Measurements from ENCODE around the gene SH3RF3.

DNA sequence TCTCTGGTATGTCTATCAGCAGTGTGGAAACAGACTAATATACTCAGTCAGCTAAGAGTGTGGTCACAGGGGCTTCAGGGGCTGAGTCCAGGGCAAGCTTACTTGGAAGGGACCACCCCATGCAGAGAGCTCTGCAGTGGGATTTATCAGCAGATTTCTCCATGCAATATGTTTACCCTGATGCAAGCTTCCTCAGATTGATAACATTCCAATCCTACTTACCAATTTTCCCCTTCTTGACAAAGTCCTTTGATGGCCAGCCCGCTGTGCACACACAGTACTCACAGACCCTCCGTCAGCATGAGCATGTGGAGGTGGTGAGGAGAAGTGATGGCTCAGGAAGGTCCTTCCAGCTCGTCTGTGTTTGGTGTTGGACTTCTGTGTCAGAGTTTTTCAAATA, 51.8 kb downstream of the SH3RF3 start:
- TF ChIP-seq POLR2AphosphoS5 (IDR thresholded peaks at IDR 0.05; ENCODE audit: low read depth, low read length), result no peak
- no peak for TF ChIP-seq TAF1 (IDR thresholded peaks at IDR 0.05; ENCODE audit: borderline replicate concordance, insufficient read depth, low read length)
- no peak for TF ChIP-seq SIN3A (IDR thresholded peaks at IDR 0.05; ENCODE audit: borderline replicate concordance, insufficient read depth, low read length)
- TF ChIP-seq, protein P1, sequence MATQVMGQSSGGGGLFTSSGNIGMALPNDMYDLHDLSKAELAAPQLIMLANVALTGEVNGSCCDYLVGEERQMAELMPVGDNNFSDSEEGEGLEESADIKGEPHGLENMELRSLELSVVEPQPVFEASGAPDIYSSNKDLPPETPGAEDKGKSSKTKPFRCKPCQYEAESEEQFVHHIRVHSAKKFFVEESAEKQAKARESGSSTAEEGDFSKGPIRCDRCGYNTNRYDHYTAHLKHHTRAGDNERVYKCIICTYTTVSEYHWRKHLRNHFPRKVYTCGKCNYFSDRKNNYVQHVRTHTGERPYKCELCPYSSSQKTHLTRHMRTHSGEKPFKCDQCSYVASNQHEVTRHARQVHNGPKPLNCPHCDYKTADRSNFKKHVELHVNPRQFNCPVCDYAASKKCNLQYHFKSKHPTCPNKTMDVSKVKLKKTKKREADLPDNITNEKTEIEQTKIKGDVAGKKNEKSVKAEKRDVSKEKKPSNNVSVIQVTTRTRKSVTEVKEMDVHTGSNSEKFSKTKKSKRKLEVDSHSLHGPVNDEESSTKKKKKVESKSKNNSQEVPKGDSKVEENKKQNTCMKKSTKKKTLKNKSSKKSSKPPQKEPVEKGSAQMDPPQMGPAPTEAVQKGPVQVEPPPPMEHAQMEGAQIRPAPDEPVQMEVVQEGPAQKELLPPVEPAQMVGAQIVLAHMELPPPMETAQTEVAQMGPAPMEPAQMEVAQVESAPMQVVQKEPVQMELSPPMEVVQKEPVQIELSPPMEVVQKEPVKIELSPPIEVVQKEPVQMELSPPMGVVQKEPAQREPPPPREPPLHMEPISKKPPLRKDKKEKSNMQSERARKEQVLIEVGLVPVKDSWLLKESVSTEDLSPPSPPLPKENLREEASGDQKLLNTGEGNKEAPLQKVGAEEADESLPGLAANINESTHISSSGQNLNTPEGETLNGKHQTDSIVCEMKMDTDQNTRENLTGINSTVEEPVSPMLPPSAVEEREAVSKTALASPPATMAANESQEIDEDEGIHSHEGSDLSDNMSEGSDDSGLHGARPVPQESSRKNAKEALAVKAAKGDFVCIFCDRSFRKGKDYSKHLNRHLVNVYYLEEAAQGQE (IDR thresholded peaks at IDR 0.05; ENCODE audit: insufficient read depth in 1 of 2, low read depth in 2 of 2, low read length in 2 of 2), result no peak
